BJ (cell line): ENCODE measurements around the gene RAB39A. TPM values are rescaled to one million over a fixed set of nuclear protein-coding genes. Genes with fewer than 3 reads are reported as not detected.
"Not testable (repeated sequence)": the region's sequence is repeated elsewhere in the genome, so short reads cannot be mapped to it uniquely, and the experiment has no call there.

Experiments
- CTCF ChIA-PET: fragments of 350-600 bp; formaldehyde crosslinking; extraction: SDS; loops from one replicate; lab custom pipeline; 2021; ENCODE audit warnings: antibody characterized with exemption, inconsistent platforms; lab: Yijun Ruan, JAX
- POLR2A ChIA-PET: fragments of 300-600 bp; sonication (Branson Sonifier 250); formaldehyde crosslinking; extraction: SDS; loops from one replicate; lab custom pipeline; 2021; ENCODE audit warnings: antibody characterized with exemption; lab: Charles Lee
- DNase-seq: peaks from one replicate; pipeline ENCODE4 v3.0.0-alpha.2; 2011; ENCODE audit warnings: low read depth
- H3K27me3 ChIP-seq: 2 replicates; pipeline ENCODE4 v1.6.0; 2011; ENCODE audit warnings: low read length; ENCODE audit not compliant: control insufficient read depth, insufficient read depth
- H3K36me3 ChIP-seq: 2 replicates; pipeline ENCODE4 v1.5.1; 2011; ENCODE audit warnings: low read length; ENCODE audit not compliant: control insufficient read depth, insufficient read depth
- H3K4me3 ChIP-seq: 2 replicates; pipeline ENCODE4 v1.5.1; 2011; ENCODE audit warnings: low read depth, mild to moderate bottlenecking, control low read depth, low read length
- CTCF ChIP-seq: IDR thresholded peaks from 2 replicates; pipeline ENCODE4 v1.5.1; 2011; ENCODE audit warnings: low read depth, mild to moderate bottlenecking, control low read depth, inconsistent platforms, low read length, moderate library complexity; ENCODE audit not compliant: insufficient read depth
- polyA minus RNA-seq: library from RNA; depleted of rRNA, polyadenylated mRNA; stranded (reverse); fragments of >200 nt; gene quantifications from 2 replicates; pipeline ENCODE4 v1.2.3, GENCODE V29; 2011; rRNA and poly(A)+ RNA removed
- polyA plus RNA-seq: library from polyadenylated mRNA; depleted of rRNA; stranded (reverse); fragments of >200 nt; gene quantifications from 2 replicates; pipeline ENCODE4 v1.2.3, GENCODE V29; 2011; rRNA removed

Gene RAB39A
- polyA plus RNA-seq (not detected in 2 replicates), polyA minus RNA-seq (not detected in 2 replicates)

GRCh38 chr11:107928046-107928766 lies at the start of gene RAB39A:
Gene RAB39A (plus strand): TSS chr11:107928448. CDS start chr11:107928569, 121 bp downstream.
- no peak for TF ChIP-seq CTCF
- DNase-seq = peak; percentile 16
- H3K27me3 ChIP-seq = peaks cover 7% of the 10 kb centered on the region
- peak within 1 kb of the TSS; percentile 18 for H3K4me3 ChIP-seq
- ChIA-PET POLR2A (no interaction called here), CTCF (interaction anchor here (1.5 kb wide), 1 partner anchor 11 kb away, joined by 7 read pairs; no protein-coding TSS in a partner anchor)
- no peaks in the 10 kb centered on the region for H3K36me3 ChIP-seq

- H3K4me3 ChIP-seq, H3K36me3 ChIP-seq, H3K27me3 ChIP-seq, POLR2A ChIA-PET, DNase-seq: not testable (repeated sequence)
- CTCF ChIA-PET = interaction anchor here (0.6 kb wide), 1 partner anchor 471 kb away, joined by 3 read pairs; no protein-coding TSS in a partner anchor
These were observed 46.8 kb upstream of the RAB39A start for GRCh38 chr11:107881471-107881870.

- ChIA-PET CTCF (interaction anchor here (0.6 kb wide), 1 partner anchor 472 kb away, joined by 3 read pairs; no protein-coding TSS in a partner anchor), POLR2A (no interaction called here)
- DNase-seq = no peak
- no peak for TF ChIP-seq CTCF
- Histone ChIP-seq H3K27me3 (peaks cover 1% of the 10 kb centered on the region; the same call in 1 of the 2 replicates), H3K4me3 (no peak overlapping the region), H3K36me3 (no peaks in the 10 kb centered on the region)
These were observed 46.0 kb upstream of the RAB39A start for GRCh38 chr11:107882095-107882820.

- DNase-seq = no peak
- CTCF ChIA-PET = interaction anchor here (1.1 to 2.0 kb wide), 4 partner anchors 11 to 322 kb away, joined by 3 to 7 read pairs (median 6); no protein-coding TSS in a partner anchor
- Histone ChIP-seq H3K27me3 (no peaks in the 10 kb centered on the region; the same call in 1 of the 2 replicates), H3K36me3 (no peaks in the 10 kb centered on the region), H3K4me3 (no peak overlapping the region)
- peak; percentile 54 for TF ChIP-seq CTCF
- POLR2A ChIA-PET = no interaction called here
These were observed 30.0 kb upstream of the RAB39A start for GRCh38 chr11:107898270-107898669.

GRCh38 chr11:107908211-107908610 lies 20.0 kb upstream of the RAB39A start:
- Histone ChIP-seq H3K36me3 (no peaks in the 10 kb centered on the region), H3K4me3 (no peak overlapping the region), H3K27me3 (no peaks in the 10 kb centered on the region)
- CTCF ChIA-PET = no interaction called here
- POLR2A ChIA-PET = no interaction called here
- no peak for TF ChIP-seq CTCF
- no peak for DNase-seq

GRCh38 chr11:107912415-107912814 lies 15.8 kb upstream of the RAB39A start:
- POLR2A ChIA-PET, H3K36me3 ChIP-seq, H3K4me3 ChIP-seq, H3K27me3 ChIP-seq, CTCF ChIA-PET, DNase-seq: not testable (repeated sequence)
